OCI-LY7 (cell line): Measurements from ENCODE around the gene ACOXL. TPM values are rescaled to one million over a fixed set of nuclear protein-coding genes. Genes with fewer than 3 reads are reported as not detected.
A peak's percentile ranks its signal among the peaks of the same experiment; 100 is the strongest.
"Not testable (repeated sequence)": the region's sequence is repeated elsewhere in the genome, so short reads cannot be mapped to it uniquely, and the experiment has no call there.

Experiments
- Bru-seq: library from RNA; stranded (reverse); fragments of 400-500 nt; gene quantifications from one replicate; lab custom pipeline; 2021; lab: Mats Ljungman, UMichigan
- BruChase-seq, 2 experiments: library from RNA; stranded (reverse); fragments of 400-500 nt; gene quantifications; one replicate each; lab custom pipeline; 2021; lab: Mats Ljungman, UMichigan
- BruUV-seq: library from RNA; stranded (reverse); fragments of 400-500 nt; replicated peaks from 2 replicates; lab custom pipeline; 2021; lab: Mats Ljungman, UMichigan
- CTCF ChIA-PET: fragments of 300-600 bp; sonication (Branson Sonifier 250); formaldehyde crosslinking; loops from one replicate; lab custom pipeline; 2022; ENCODE audit warnings: antibody characterized with exemption; ENCODE audit not compliant: unreplicated experiment; lab: Charles Lee
- POLR2A ChIA-PET: fragments of 300-600 bp; sonication (Branson Sonifier 250); formaldehyde crosslinking; loops from one replicate; lab custom pipeline; 2022; ENCODE audit warnings: antibody characterized with exemption; lab: Charles Lee
- DNase-seq: peaks from one replicate; pipeline ENCODE4 v3.0.0-alpha.2; 2015; ENCODE audit warnings: low spot score
- H2AFZ ChIP-seq: fragments of 200-600 bp; sonication (generic), shearing (Covaris generic); 2 replicates; pipeline ENCODE4 v1.6.1; 2014; ENCODE audit warnings: mild to moderate bottlenecking, antibody characterized with exemption, low read length, moderate library complexity
- H3K27ac ChIP-seq: fragments of 200-600 bp; sonication (generic); 2 replicates; pipeline ENCODE4 v1.5.1; 2014; ENCODE audit warnings: mixed run types, low read depth, mild to moderate bottlenecking, moderate library complexity, low read length, inconsistent platforms; ENCODE audit not compliant: poor library complexity, severe bottlenecking
- H3K36me3 ChIP-seq: fragments of 200-600 bp; sonication (generic); 2 replicates; pipeline ENCODE4 v1.6.1; 2014; ENCODE audit warnings: mild to moderate bottlenecking, antibody characterized with exemption, low read length, moderate library complexity, mixed read lengths; ENCODE audit not compliant: insufficient read depth
- H3K4me1 ChIP-seq: fragments of 200-600 bp; sonication (generic); 2 replicates; pipeline ENCODE4 v1.5.1; 2014; ENCODE audit warnings: mild to moderate bottlenecking, low read length; ENCODE audit not compliant: insufficient read depth, poor library complexity, severe bottlenecking
- H3K4me2 ChIP-seq: fragments of 200-600 bp; sonication (generic); 2 replicates; pipeline ENCODE4 v1.6.1; 2014; ENCODE audit warnings: mild to moderate bottlenecking, low read length
- H3K4me3 ChIP-seq: fragments of 200-600 bp; sonication (generic); 2 replicates; pipeline ENCODE4 v1.5.1; 2014; ENCODE audit warnings: mild to moderate bottlenecking, low read depth, low read length; ENCODE audit not compliant: poor library complexity, severe bottlenecking
- H3K79me2 ChIP-seq: fragments of 200-600 bp; sonication (generic); 2 replicates; pipeline ENCODE4 v1.6.1; 2016; ENCODE audit warnings: low read depth, mild to moderate bottlenecking, low read length, moderate library complexity, mixed read lengths; ENCODE audit not compliant: insufficient read depth
- H3K9me2 ChIP-seq: fragments of 200-600 bp; sonication (generic); 2 replicates; pipeline ENCODE4 v1.6.1; 2016; ENCODE audit warnings: mild to moderate bottlenecking, low read length, mixed read lengths; ENCODE audit not compliant: insufficient read depth
- H3K9me3 ChIP-seq: fragments of 200-600 bp; sonication (generic); 2 replicates; pipeline ENCODE4 v1.6.1; 2014; ENCODE audit warnings: mild to moderate bottlenecking, mixed run types, low read length, mixed read lengths
- H4K20me1 ChIP-seq: fragments of 200-600 bp; sonication (generic); 2 replicates; pipeline ENCODE4 v1.6.1; 2014; ENCODE audit warnings: mild to moderate bottlenecking, antibody characterized with exemption, low read length, moderate library complexity, mixed read lengths; ENCODE audit not compliant: insufficient read depth
- CTCF ChIP-seq: fragments of 200-600 bp; sonication (generic); conservative IDR thresholded peaks from 2 replicates; pipeline ENCODE4 v1.5.1; 2014; ENCODE audit warnings: mild to moderate bottlenecking, antibody characterized with exemption, low read length, moderate library complexity, mixed read lengths
- EZH2phosphoT487 ChIP-seq: fragments of 200-600 bp; sonication (generic); IDR thresholded peaks from 2 replicates; pipeline ENCODE4 v1.6.1; 2018; ENCODE audit warnings: low read depth, borderline replicate concordance, mild to moderate bottlenecking, mixed run types, antibody characterized with exemption, low read length, moderate library complexity, mixed read lengths
- intact Hi-C: fragments of 100-400 bp; cut with micrococcal nuclease; formaldehyde crosslinking; loops from one replicate; pipeline ENCODE4 v1.10.0; 2022; ENCODE audit not compliant: unreplicated experiment
- long read RNA-seq: library from polyadenylated mRNA; stranded (forward); transcript quantifications from one replicate; pipeline ENCODE4 v2.0.0, GENCODE V29; 2022
- total RNA-seq, 2 experiments: library from RNA; depleted of rRNA in 1 of 2; stranded (reverse); fragments of >200 nt in 1 of 2; shearing (Covaris generic) in 1 of 2; gene quantifications; 2 replicates each; pipeline ENCODE4 v1.2.3, GENCODE V29; 2014 to 2022

The ACOXL gene
- total RNA-seq (2014; rRNA removed; shearing (Covaris generic)) = 1.4 and 2.7 TPM in 2 replicates
- total RNA-seq (2022) = 0.81 TPM in 1 of 2 replicates, not detected in the other
- percentile 17 among the genes with signal in this experiment for Bru-seq, nascent RNA
- BruChase-seq, experiment 1, labeled RNA remaining after a 6-hour chase = percentile 16 among the genes with signal in this experiment
- BruChase-seq, experiment 2, labeled RNA remaining after a 2-hour chase = percentile 14 among the genes with signal in this experiment
- long read RNA-seq, partial matches to known transcripts = 2 of 5 reads
- long read RNA-seq, other reads (novel, unspliced or antisense) = 3 of 5 reads

- H3K9me3 ChIP-seq = no peaks in the 10 kb centered on the region
- no peak for TF ChIP-seq CTCF
- TF ChIP-seq EZH2phosphoT487 = no peak
- no peaks in the 10 kb centered on the region for H3K9me2 ChIP-seq
- no peaks in the 10 kb centered on the region for H3K79me2 ChIP-seq
- no peak for DNase-seq
- ChIA-PET CTCF (no interaction called here), POLR2A (no interaction called here)
- H2AFZ ChIP-seq = no peak within 1 kb of the TSS
- peak within 1 kb of the TSS; percentile 28; the same call in 1 of the 2 replicates for H3K4me2 ChIP-seq
- no peak within 1 kb of the TSS for H3K4me3 ChIP-seq
- H4K20me1 ChIP-seq = no peaks in the 10 kb centered on the region
- no peak within 1 kb of the TSS for H3K27ac ChIP-seq
- no TSS peak for BruUV-seq
- intact Hi-C loops = no loop called here
- no peaks in the 10 kb centered on the region for H3K36me3 ChIP-seq
- H3K4me1 ChIP-seq = peaks cover 12% of the 10 kb centered on the region
Observed at GRCh38 chr2:110732422-110733413, at the start of gene ACOXL. Gene ACOXL (plus strand): TSS chr2:110732573. CDS start chr2:110768390, 35,817 bp downstream.

GRCh38 chr2:110682872-110683271 is 49.5 kb upstream of the ACOXL start:
- ChIA-PET POLR2A (no interaction called here), CTCF (no interaction called here)
- Histone ChIP-seq H3K4me2 (no peak overlapping the region), H3K4me3 (no peak overlapping the region), H3K9me2 (no peaks in the 10 kb centered on the region), H3K9me3 (no peaks in the 10 kb centered on the region), H3K36me3 (no peaks in the 10 kb centered on the region), H3K4me1 (peaks cover 13% of the 10 kb centered on the region), H3K79me2 (peaks cover under 1% of the 10 kb centered on the region; the same call in 1 of the 2 replicates), H4K20me1 (no peaks in the 10 kb centered on the region), H3K27ac (no peak overlapping the region), H2AFZ (no peak overlapping the region)
- intact Hi-C loops = no loop called here
- TF ChIP-seq EZH2phosphoT487 (no peak), CTCF (no peak)
- no peak for DNase-seq
- no TSS peak for BruUV-seq

- H3K79me2 ChIP-seq, intact Hi-C loops, H4K20me1 ChIP-seq, H3K9me3 ChIP-seq, H2AFZ ChIP-seq, H3K9me2 ChIP-seq, H3K4me2 ChIP-seq, DNase-seq, BruUV-seq, H3K27ac ChIP-seq, H3K4me3 ChIP-seq, H3K4me1 ChIP-seq, CTCF ChIA-PET, H3K36me3 ChIP-seq: not testable (repeated sequence)
- POLR2A ChIA-PET = interaction anchor here (1.3 kb wide), 1 partner anchor 9 kb away, joined by 4 read pairs; no protein-coding TSS in a partner anchor
Observed at GRCh38 chr2:110687775-110688484, 44.4 kb upstream of the ACOXL start.
